ENCODE measurements around the gene KCTD6. TPM values are rescaled to one million over a fixed set of nuclear protein-coding genes. Genes with fewer than 3 reads are reported as not detected.

The KCTD6 gene
- total RNA-seq, 1 donor from 2014 or later, result 5.2 TPM

GRCh38 chr3:58540176-58540858, 48.4 kb downstream of the KCTD6 start:
- ATAC-seq (no peak), DNase-seq (ENCODE audit: low spot score) (no peak)

DNA sequence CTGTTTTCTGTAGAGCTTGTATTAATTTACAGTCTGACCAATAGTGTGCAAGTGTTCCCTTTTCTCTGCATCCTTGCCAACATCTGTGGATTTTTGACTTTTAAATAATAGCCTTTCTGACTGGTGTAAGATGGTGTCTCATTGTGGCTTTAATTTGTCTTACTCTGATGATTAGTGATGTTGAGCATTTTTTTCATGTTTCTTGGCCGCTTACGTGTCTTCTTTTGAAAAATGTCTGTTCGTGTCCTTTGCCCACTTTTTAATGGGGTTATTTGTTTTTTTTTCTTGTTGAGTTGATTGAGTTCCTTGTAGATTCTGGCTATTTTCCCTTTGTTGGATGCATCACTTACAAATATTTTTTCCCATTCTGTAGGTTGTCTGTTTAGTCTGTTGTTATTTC, 52.6 kb downstream of the KCTD6 start:
- ATAC-seq (no peak), DNase-seq (ENCODE audit: low spot score) (no peak)

GRCh38 chr3:58551636-58552180, 59.8 kb downstream of the KCTD6 start:
- ATAC-seq (no peak), DNase-seq (ENCODE audit: low spot score) (no peak)

Other genes with a start within 250 kb of the KCTD6 start
- 9.7 TPM for gene RPP14, start 185.9 kb upstream of the KCTD6 start, total RNA-seq
- 6.8 TPM for gene HTD2, start 185.6 kb upstream of the KCTD6 start, total RNA-seq
- 7.5 TPM for gene PXK, start 159.2 kb upstream of the KCTD6 start, total RNA-seq
- 35.9 TPM for gene PDHB, start 58.3 kb upstream of the KCTD6 start, total RNA-seq
- gene ACOX2, start 45.1 kb downstream of the KCTD6 start, total RNA-seq, result 285 TPM
- 0.88 TPM for gene FAM107A, start 85.3 kb downstream of the KCTD6 start, total RNA-seq
- 0.13 TPM for gene FAM3D, start 174.7 kb downstream of the KCTD6 start, total RNA-seq